Adipocyte (in vitro differentiated cells): Measurements from ENCODE around the gene ELP4.
A peak's percentile ranks its signal among the peaks of the same experiment; 100 is the strongest.

Experiments
- DNase-seq: peaks from one replicate; pipeline ENCODE4 v3.0.0-alpha.2; 2015; ENCODE audit warnings: low read depth
- H3K27me3 ChIP-seq: replicated peaks from 2 replicates; pipeline ENCODE4 v1.7.0; 2013; ENCODE audit warnings: mild to moderate bottlenecking, low read length, moderate library complexity; ENCODE audit not compliant: control insufficient read depth, insufficient read depth
- H3K36me3 ChIP-seq: 2 replicates; pipeline ENCODE4 v1.7.0; 2013; ENCODE audit warnings: low read length, mild to moderate bottlenecking, moderate library complexity; ENCODE audit not compliant: control insufficient read depth, insufficient read depth, severe bottlenecking
- H3K4me1 ChIP-seq: 2 replicates; pipeline ENCODE4 v1.7.0; 2013; ENCODE audit warnings: mild to moderate bottlenecking, low read length, moderate library complexity; ENCODE audit not compliant: control insufficient read depth, insufficient read depth
- H3K4me3 ChIP-seq: 2 replicates; pipeline ENCODE4 v1.7.0; 2013; ENCODE audit warnings: mild to moderate bottlenecking, low read length, moderate library complexity
- H3K9ac ChIP-seq: 2 replicates; pipeline ENCODE4 v1.7.0; 2013; ENCODE audit warnings: mild to moderate bottlenecking, low read length, moderate library complexity
- H3K9me3 ChIP-seq: 2 replicates; pipeline ENCODE4 v1.7.0; 2013; ENCODE audit warnings: mild to moderate bottlenecking, low read length, moderate library complexity; ENCODE audit not compliant: control insufficient read depth

Gene ELP4

DNA sequence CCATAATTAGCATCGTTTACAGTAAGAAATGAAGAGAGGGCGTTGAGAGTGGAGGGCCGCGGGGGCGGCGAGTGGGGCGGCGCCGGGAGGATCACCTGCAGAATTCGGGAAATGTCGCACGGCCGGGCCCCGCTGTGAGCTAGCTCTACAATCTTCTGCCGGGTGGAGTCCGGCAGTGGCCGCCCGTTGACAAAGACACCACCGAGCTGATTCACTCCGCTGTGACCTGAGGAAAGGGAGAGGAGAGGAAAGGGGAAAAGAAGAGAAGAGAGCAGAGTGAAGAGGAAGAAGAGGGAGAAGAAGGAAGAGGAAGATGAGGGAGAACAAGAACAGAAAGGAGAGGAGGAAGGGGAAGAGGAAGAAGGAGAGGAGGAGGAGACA lies 293.0 kb downstream of the ELP4 start:
- Histone ChIP-seq H3K27me3 (peaks cover 94% of the 10 kb centered on the region), H3K4me1 (peaks cover 12% of the 10 kb centered on the region), H3K36me3 (no peaks in the 10 kb centered on the region), H3K9me3 (peaks cover 15% of the 10 kb centered on the region), H3K9ac (no peak overlapping the region), H3K4me3 (no peak overlapping the region)
- DNase-seq, result no peak

DNA sequence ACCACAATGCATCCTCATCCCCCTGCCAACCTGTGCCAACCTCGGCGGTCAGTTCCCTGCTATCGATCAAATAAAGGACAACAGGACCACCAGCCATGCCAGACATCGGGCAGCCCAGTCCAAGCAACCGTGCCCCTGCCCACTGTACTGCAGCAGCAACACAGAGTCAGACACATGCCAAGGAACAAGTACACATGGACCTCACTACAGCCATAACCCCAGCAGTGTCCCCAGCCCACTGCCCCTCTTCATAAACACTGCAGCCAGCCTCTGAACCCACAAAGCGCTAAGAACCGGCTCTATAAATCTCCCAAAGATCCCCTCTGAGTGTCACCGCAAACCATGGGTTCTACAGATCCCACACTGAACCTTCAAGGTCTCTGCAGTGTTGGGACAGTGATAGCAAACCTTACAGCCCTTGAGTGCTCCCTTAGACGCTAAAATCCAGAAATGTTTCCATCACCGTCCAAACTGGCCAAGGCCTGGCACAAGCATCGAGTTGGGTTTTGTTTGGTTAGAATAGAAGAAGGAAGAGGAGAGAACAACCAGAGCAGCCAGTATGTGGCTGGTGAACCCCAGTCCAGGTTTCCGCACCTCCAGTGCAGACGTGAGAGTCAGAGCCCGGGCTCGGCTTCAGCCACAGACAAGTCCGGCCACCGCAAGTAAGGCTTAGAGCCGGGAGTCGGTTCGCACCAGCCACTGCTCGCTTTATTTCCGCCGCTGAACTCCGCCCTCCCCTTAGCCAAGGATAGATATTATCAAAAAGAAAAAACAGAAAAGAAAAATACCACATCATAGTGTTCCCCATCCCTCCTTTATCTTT lies 293.6 kb downstream of the ELP4 start:
- Histone ChIP-seq H3K4me1 (peaks cover 12% of the 10 kb centered on the region), H3K4me3 (no peak overlapping the region), H3K9me3 (peaks cover 15% of the 10 kb centered on the region), H3K36me3 (no peaks in the 10 kb centered on the region), H3K9ac (no peak overlapping the region), H3K27me3 (peaks cover 95% of the 10 kb centered on the region)
- no peak for DNase-seq

DNA sequence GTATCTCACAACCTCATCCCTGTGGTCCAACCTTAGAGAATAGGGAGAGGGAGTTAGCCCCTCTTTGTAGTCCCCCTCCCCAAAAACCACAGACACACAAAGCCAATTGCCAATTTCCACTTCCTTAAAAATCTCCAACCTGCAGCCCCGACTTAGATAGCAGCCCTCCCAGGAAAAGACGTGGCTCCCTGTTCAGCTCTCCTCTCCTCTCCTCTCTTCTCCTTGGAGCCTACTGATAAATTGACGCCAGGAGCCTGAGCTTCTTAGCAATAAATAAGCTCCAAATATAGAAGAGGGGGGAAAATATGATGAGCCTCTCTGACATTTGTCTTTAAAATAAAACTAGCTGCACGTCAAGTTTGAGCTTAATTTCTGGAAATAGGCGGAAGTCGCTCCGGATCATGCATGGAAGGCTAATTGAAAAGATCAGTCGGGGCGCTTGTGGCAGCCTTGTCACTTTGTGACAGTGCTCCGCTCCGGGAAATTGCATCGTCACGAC lies 294.3 kb downstream of the ELP4 start:
- DNase-seq, result no peak
- Histone ChIP-seq H3K27me3 (peaks cover 95% of the 10 kb centered on the region), H3K36me3 (no peaks in the 10 kb centered on the region)

DNA sequence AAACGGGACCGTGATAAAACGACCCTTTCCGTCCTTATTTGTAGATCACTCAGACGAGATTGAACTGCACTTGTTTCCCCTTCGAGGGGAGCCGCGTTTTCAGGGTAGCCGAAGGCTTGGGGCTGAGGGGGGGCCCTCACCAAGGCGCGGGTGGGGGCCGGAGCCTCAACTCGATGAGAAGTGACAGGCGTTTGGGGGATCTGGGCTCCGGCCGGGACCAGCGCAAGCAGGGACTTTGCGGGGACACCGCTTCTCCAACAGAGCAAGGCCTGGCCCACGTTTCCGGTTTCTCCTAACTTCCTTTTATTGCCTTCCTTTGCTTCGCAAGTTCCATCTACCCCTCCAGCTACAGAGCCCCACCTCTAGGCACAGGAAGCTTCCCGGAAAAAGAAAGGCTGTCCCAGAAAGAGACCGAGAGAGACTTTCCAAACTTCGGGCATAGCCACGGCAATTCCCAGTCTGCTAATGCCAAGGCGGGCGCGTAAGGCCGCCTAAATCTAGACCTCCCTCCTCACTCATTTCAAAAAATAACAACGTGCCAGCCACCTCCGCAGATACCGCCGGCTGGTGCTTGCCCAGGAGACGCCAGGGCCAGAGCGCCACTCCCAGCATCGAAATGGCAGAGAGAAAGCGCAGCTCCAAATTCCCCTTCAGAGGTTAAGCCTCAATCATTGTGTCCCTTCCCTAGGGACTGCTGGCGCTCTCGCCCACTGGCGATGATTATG lies 294.9 kb downstream of the ELP4 start:
- H3K4me1 ChIP-seq, result peaks cover 9% of the 10 kb centered on the region
- H3K27me3 ChIP-seq, result peaks cover 95% of the 10 kb centered on the region

More for the DNA sequence above, 294.3 kb downstream of the ELP4 start:
- no peak overlapping the region for H3K4me3 ChIP-seq
- peaks cover 15% of the 10 kb centered on the region for H3K9me3 ChIP-seq
- H3K4me1 ChIP-seq, result peaks cover 9% of the 10 kb centered on the region
- H3K9ac ChIP-seq, result no peak overlapping the region

DNA sequence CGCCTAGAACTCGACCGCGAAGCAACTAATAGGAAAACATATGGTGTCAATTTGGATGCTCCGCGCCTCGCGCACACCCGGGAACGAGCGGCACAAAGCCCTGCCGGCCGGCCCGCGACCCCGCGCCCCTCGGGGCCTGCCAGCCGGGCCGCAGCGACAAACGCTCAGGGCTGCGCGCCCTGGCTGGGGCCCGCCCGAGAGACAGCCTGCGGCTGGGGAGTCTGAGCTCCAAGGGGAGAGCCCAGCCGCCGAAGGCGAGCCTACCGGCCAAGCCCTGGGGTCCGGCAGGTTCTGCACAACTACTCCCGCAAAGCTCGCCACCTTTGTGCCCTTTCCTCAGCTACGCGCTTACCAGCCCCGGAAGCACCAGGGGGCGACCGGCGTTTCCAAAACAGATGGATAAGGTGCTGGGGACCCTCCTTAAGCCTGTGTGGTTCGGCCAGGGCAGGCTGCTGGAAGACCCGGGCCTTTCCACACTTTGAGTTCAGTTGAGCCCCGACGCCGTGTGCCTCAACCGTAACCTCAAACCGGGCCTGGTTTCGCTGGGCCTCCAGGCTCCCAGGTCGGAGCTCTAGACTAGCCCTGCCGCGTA lies 295.6 kb downstream of the ELP4 start:
- Histone ChIP-seq H3K9ac (no peak overlapping the region), H3K36me3 (no peaks in the 10 kb centered on the region), H3K9me3 (peaks cover 15% of the 10 kb centered on the region), H3K27me3 (peaks cover 95% of the 10 kb centered on the region), H3K4me1 (peaks cover 9% of the 10 kb centered on the region), H3K4me3 (peak overlapping the region; percentile 41)
- no peak for DNase-seq

More for the DNA sequence above, 294.9 kb downstream of the ELP4 start:
- H3K9ac ChIP-seq, result no peak overlapping the region
- no peak for DNase-seq
- no peaks in the 10 kb centered on the region for H3K36me3 ChIP-seq
- H3K4me3 ChIP-seq, result peak overlapping the region; percentile 41
- peaks cover 15% of the 10 kb centered on the region for H3K9me3 ChIP-seq

DNA sequence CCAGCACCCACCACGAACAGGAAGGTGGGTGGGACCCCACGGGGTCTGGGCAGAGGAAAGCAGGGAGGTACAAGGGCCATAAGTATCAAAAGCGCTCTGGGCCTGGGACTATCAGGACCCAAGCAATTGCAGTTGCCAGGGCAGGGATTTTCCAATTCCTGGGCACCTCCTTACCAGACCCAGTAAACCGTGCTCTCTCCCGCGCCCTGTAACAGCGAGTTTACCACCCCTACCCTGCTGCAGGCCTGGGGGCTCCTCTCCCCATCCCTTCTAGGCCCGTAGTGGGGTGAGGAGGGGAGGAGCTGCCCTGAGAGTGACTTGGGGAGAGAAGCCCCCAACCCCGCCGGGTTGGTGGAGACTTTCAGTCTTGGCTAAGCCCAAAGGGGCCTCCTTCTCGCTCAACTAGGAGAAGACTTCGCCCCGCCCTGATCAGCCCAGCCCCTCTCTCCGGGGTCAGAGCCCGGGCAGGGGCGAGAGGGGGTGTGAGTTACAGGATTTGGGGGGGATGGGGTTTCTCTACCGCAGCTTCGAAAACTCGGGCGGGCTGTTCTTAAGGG lies 296.1 kb downstream of the ELP4 start:
- no peak overlapping the region for H3K9ac ChIP-seq
- H3K4me1 ChIP-seq, result peaks cover 9% of the 10 kb centered on the region
- H3K4me3 ChIP-seq, result no peak overlapping the region
- peaks cover 94% of the 10 kb centered on the region for H3K27me3 ChIP-seq
- no peak for DNase-seq
- H3K9me3 ChIP-seq, result peaks cover 13% of the 10 kb centered on the region
- H3K36me3 ChIP-seq, result no peaks in the 10 kb centered on the region

DNA sequence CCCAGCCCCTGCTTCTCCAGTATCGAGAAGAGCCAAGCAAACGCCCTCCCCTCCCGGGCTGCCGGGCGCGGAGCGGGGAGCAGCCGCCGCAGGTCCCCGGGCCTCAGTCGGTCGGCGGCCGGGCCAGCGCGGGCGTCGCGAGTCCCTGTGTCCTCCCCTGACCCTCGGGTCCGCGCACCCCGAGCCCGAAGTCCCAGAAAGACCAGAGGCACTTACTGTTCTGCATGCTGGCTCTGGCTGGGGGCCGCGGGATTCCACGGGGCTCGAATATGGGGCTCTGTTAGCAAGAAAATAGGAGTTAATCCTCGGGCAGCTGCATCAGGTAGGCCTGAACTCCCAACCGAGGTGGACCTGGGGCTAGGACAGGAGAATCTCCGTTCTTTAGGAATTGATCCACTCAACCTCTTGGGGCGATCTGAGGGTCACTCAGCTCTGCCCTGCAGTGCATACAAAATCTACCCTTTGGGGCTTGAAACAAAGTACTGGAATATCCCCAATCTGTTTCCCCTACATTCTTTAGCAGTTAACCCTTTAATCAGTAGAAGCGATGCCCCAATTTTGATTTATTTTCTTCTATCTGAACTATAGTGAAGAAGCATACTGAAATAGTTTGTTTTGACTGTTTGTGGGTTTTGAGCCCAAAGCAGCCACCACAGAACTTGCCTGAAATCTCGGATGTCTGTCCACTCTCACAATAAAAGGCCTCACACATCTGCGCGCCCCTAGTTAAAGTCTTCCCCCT lies 296.8 kb downstream of the ELP4 start:
- Histone ChIP-seq H3K4me3 (no peak overlapping the region), H3K27me3 (peaks cover 94% of the 10 kb centered on the region), H3K4me1 (peaks cover 9% of the 10 kb centered on the region), H3K9ac (no peak overlapping the region), H3K36me3 (no peaks in the 10 kb centered on the region), H3K9me3 (peaks cover 10% of the 10 kb centered on the region)
- DNase-seq, result no peak

DNA sequence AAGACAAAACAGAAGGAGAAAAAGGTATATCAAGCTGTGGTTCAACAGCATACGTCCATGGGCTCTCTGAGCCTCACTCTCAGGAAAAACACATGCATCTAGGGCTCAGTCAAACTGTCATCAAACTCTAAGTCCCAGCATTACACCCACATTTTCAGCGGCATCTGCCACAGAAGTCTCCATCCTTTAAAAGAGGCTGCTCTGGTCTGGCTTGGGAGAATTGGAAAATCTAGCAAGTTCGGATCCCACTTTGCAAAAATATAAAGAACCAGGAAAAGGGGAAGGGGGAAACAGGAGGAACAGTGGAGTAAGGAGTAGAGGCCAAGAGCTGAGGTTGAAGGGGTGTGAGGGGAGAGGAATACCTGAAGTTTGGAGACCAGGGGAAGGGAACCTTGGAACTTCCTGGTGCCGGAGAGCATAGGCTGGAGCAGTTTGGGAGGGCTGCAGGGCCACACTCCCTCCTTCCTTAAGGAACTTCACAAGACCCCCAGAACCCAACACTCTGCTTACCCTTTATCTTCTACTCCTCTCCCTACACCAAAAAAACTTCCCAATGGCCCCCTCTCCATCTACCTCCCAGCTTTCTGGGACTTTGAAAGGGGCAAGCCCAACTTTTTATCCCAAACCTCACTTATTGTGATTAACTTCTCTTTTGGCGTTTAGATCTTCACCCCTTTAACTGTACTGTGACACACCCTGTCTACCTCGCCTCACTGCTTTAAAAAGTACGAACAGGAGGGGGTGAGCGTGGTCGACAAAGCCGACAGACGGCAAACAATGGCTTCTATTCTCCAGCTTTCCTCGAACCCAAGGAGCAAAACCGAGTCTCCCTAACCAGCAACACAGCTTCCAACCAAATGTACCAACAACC lies 297.6 kb downstream of the ELP4 start:
- DNase-seq, result no peak
- no peaks in the 10 kb centered on the region for H3K36me3 ChIP-seq
- no peak overlapping the region for H3K9ac ChIP-seq
- peaks cover 5% of the 10 kb centered on the region for H3K9me3 ChIP-seq
- peaks cover 9% of the 10 kb centered on the region for H3K4me1 ChIP-seq
- H3K27me3 ChIP-seq, result peaks cover 87% of the 10 kb centered on the region
- no peak overlapping the region for H3K4me3 ChIP-seq

DNA sequence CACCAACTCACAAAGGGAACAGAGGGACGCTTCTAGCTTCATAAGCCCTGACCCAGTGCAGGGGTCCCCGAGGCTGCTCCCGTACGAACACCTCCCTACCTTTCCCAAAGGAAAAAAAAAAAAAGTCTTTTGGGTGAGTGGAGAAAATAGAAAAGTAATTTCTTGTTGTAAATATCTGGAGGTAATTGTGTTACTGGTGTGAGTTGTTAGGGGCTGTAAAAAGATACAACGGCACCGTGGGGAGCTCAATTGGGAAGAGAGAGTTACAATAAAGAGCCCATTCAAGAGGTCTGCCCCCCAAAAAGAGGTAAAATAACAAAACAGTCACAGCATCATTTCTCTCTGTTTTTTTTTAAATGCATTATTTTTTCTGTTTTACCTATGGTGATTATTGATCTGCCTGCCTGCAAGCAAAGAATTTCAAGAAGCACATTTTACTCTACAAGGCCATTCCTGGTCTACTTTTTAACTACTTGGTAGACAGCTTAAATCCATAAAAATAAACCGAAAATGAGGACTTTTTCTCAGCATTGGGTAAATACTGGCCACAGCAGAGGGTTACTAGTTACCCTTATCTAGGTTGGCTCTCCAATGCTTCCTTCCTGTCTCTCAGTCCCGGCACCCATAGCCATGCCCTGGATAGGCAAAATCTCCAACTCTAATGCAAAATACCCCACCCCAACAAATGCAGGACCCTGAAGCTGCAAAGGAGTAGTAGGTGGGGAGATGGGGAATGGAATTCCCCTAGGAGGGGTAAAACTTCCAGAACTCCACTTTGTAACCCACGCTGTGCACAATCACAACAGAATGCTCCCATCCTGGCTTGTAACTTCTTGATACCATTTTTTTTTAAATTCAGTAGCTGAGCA lies 298.5 kb downstream of the ELP4 start:
- Histone ChIP-seq H3K4me1 (peaks cover 16% of the 10 kb centered on the region), H3K36me3 (no peaks in the 10 kb centered on the region), H3K4me3 (no peak overlapping the region), H3K9ac (no peak overlapping the region), H3K9me3 (peaks cover 5% of the 10 kb centered on the region), H3K27me3 (peaks cover 89% of the 10 kb centered on the region)
- DNase-seq, result no peak
